Gastrocnemius medialis (tissue), 4 donors: Measurements from ENCODE around the gene SH2D6. TPM values are rescaled to one million over a fixed set of nuclear protein-coding genes. Genes with fewer than 3 reads are reported as not detected.
A peak's percentile ranks its signal among the peaks of the same experiment; 100 is the strongest.

Experiments
- ATAC-seq, 2 donors: fragments of 150-250 bp; one replicate each; pipeline ENCODE4 v1.9.1; 2016
- DNase-seq, 2 donors: peaks; one replicate each; pipeline ENCODE4 v3.0.0-alpha.2; 2019
- H3K27ac ChIP-seq, 4 donors: fragments of 200-600 bp; sonication (generic); 1 replicate in 1 of 4; 2 replicates in 3 of 4; pipeline ENCODE4 v1.5.1; 2016 to 2018; ENCODE audit warnings: mild to moderate bottlenecking in 2 of 4, moderate library complexity in 1 of 4
- H3K27me3 ChIP-seq, 3 donors: fragments of 200-600 bp; sonication (generic) in 2 of 3; 1 replicate in 1 of 3; 2 replicates in 2 of 3; pipeline versions ENCODE4 v1.5.1 to v1.6.0; 2016 to 2019; ENCODE audit warnings: mild to moderate bottlenecking in 1 of 3, moderate library complexity in 1 of 3
- H3K36me3 ChIP-seq, 2 donors: fragments of 200-600 bp; sonication (generic) in 1 of 2; one replicate each; pipeline ENCODE4 v1.5.1; 2017 to 2018
- H3K4me1 ChIP-seq, 2 donors: fragments of 200-600 bp; sonication (generic) in 1 of 2; one replicate each; pipeline ENCODE4 v1.5.1; 2016 to 2017; ENCODE audit warnings: mild to moderate bottlenecking in 2 of 2
- H3K4me3 ChIP-seq, 4 donors: fragments of 200-600 bp; sonication (generic) in 3 of 4; 1 replicate in 1 of 4; 2 replicates in 3 of 4; pipeline ENCODE4 v1.5.1; 2016 to 2019; ENCODE audit warnings: mild to moderate bottlenecking in 2 of 4
- H3K9me3 ChIP-seq, 3 donors: fragments of 200-600 bp; sonication (generic) in 2 of 3; 1 replicate in 1 of 3; 2 replicates in 2 of 3; pipeline ENCODE4 v1.5.1; 2016 to 2019
- POLR2A ChIP-seq, 2 donors: fragments of 450-650 bp; IDR thresholded peaks; one replicate each; pipeline ENCODE4 v1.6.1; 2017; ENCODE audit warnings: antibody characterized with exemption in 2 of 2, mild to moderate bottlenecking in 2 of 2, moderate library complexity in 2 of 2
- in situ Hi-C, 4 donors: fragments of 200-750 bp; cut with MboI; loops; one replicate each; pipeline versions ENCODE4 v1.15.0 to v1.8.0; 2017; ENCODE audit warnings: low sequenced_read_pairs in 4 of 4
- intact Hi-C: fragments of 100-400 bp; cut with DNase I; formaldehyde crosslinking; loops from one replicate; pipeline ENCODE4 v1.15.1; 2023; ENCODE audit warnings: low total_unique reads
- total RNA-seq, 4 donors: library from RNA; depleted of rRNA; stranded (reverse); fragments of >200 nt; gene quantifications; one replicate each; pipeline versions ENCODE4 v1.1.0 to v1.2.3, GENCODE V29; 2016
- TF ChIP-seq, protein P1 (sequence below), 5 experiments: fragments of 450-650 bp in 3 of 5; fragments of 200-600 bp in 2 of 5; sonication (generic) in 2 of 5; IDR thresholded peaks in 4 of 5; conservative IDR thresholded peaks in 1 of 5; 1 replicate in 4 of 5; 2 replicates in 1 of 5; pipeline ENCODE4 v1.5.1; 2016 to 2019; ENCODE audit warnings: antibody characterized with exemption in 5 of 5, mild to moderate bottlenecking in 3 of 5, moderate library complexity in 3 of 5

Gene SH2D6
- total RNA-seq, result 1 to 10 TPM in 1 of 4 donors, not detected in 3; 3.5 TPM

DNA sequence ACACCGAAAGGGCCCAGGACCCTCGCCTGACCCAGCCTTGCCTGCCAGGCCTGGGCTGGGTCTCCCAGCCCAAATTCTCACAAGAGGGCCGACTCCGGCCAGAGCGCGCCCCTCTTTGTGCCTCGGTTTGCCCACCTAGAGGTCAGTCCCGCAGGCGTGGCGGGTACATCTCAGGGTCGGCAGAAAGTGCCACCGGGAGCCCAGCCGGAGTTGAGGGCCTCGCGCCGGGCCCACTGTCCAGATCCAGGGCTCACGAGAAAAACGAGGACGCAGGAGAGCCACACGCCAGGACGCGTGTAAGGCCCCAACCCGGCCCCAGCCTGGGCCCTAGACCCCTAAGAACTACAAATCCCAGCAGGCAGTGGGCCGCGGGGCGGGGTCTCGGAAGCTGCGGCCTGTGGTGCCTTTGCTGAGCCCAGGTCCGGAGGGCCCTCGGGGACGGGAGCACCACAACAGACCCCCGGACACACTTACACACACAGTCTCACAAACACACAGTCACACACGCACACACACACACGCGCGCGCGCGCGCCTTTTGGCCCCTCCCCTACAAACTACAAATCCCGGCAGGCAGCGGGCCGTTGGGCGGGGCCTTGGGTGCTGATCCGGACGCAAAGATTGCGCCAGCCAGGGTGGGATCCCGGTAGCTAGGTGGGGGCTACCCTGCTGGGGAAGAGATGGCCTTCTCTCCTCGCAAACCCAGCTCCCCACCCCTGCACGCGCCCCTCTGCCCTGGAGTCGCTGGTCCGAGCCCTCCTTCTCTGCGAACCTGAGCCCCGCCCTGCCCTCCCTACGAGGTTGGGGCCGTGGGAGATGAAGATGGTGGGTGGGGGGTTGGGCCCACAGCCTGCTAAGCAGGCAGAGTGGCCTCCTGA, at the start of gene SH2D6:
Gene SH2D6 (plus strand): TSS at position 583 of the 877 bp plus-strand sequence. CDS start 10,752 bp downstream, outside the sequence.
- Histone ChIP-seq H3K4me1 (peaks cover 12 to 25% of the 10 kb centered on the region in 2 donors), H3K27me3 (peaks cover 0 to 8% (median 8%) of the 10 kb centered on the region in 3 donors), H3K9me3 (no peaks in the 10 kb centered on the region), H3K36me3 (no peaks in the 10 kb centered on the region), H3K27ac (peak within 1 kb of the TSS; percentile 93 to 98 (median 95)), H3K4me3 (peak within 1 kb of the TSS; percentile 64 to 91 (median 78))
- TF ChIP-seq, protein P1, sequence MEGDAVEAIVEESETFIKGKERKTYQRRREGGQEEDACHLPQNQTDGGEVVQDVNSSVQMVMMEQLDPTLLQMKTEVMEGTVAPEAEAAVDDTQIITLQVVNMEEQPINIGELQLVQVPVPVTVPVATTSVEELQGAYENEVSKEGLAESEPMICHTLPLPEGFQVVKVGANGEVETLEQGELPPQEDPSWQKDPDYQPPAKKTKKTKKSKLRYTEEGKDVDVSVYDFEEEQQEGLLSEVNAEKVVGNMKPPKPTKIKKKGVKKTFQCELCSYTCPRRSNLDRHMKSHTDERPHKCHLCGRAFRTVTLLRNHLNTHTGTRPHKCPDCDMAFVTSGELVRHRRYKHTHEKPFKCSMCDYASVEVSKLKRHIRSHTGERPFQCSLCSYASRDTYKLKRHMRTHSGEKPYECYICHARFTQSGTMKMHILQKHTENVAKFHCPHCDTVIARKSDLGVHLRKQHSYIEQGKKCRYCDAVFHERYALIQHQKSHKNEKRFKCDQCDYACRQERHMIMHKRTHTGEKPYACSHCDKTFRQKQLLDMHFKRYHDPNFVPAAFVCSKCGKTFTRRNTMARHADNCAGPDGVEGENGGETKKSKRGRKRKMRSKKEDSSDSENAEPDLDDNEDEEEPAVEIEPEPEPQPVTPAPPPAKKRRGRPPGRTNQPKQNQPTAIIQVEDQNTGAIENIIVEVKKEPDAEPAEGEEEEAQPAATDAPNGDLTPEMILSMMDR (IDR thresholded peaks at IDR 0.05 in 4 of 5, conservative IDR thresholded peaks at IDR 0.05 in 1 of 5), result peak in 1 of 5 experiments; percentile 20
- TF ChIP-seq POLR2A (IDR thresholded peaks at IDR 0.05), result peak; percentile 71 to 80
- ATAC-seq, result peak; percentile 76 to 79
- in situ Hi-C loops (no loop called here), intact Hi-C loops (no loop called here)
- DNase-seq, result peak; percentile 74 to 77

- no peak for ATAC-seq
- no peak for TF ChIP-seq POLR2A (IDR thresholded peaks at IDR 0.05)
- TF ChIP-seq, protein P1 (IDR thresholded peaks at IDR 0.05 in 4 of 5, conservative IDR thresholded peaks at IDR 0.05 in 1 of 5), result no peak
- no peaks in the 10 kb centered on the region for H3K4me1 ChIP-seq
- H3K4me3 ChIP-seq, result no peak overlapping the region
- intact Hi-C loops (no loop called here), in situ Hi-C loops (loop anchor here in 1 of 4 donors (25.0 kb wide), 1 partner anchor 818 kb away; the partner anchor contains the start of genes IMMT and MRPL35)
- no peak for DNase-seq
- H3K36me3 ChIP-seq, result peaks cover 0 to 54% of the 10 kb centered on the region in 2 donors
- H3K27ac ChIP-seq, result no peak overlapping the region
- H3K27me3 ChIP-seq, result no peaks in the 10 kb centered on the region
- H3K9me3 ChIP-seq, result no peaks in the 10 kb centered on the region
Observed at GRCh38 chr2:85368921-85369320, 49.6 kb upstream of the SH2D6 start.

GRCh38 chr2:85369500-85369899, 49.0 kb upstream of the SH2D6 start:
- no peak overlapping the region for H3K4me3 ChIP-seq
- intact Hi-C loops, result no loop called here
- no peak overlapping the region for H3K27ac ChIP-seq
- no peaks in the 10 kb centered on the region for H3K27me3 ChIP-seq
- peaks cover 0 to 54% of the 10 kb centered on the region in 2 donors for H3K36me3 ChIP-seq
- TF ChIP-seq, protein P1 (IDR thresholded peaks at IDR 0.05 in 4 of 5, conservative IDR thresholded peaks at IDR 0.05 in 1 of 5), result no peak
- no peak for TF ChIP-seq POLR2A (IDR thresholded peaks at IDR 0.05)
- H3K9me3 ChIP-seq, result no peaks in the 10 kb centered on the region
- no peaks in the 10 kb centered on the region for H3K4me1 ChIP-seq
- DNase-seq (no peak), ATAC-seq (no peak)
- in situ Hi-C loops, result loop anchor here in 1 of 4 donors (25.0 kb wide), 1 partner anchor 818 kb away; the partner anchor contains the start of genes IMMT and MRPL35

DNA sequence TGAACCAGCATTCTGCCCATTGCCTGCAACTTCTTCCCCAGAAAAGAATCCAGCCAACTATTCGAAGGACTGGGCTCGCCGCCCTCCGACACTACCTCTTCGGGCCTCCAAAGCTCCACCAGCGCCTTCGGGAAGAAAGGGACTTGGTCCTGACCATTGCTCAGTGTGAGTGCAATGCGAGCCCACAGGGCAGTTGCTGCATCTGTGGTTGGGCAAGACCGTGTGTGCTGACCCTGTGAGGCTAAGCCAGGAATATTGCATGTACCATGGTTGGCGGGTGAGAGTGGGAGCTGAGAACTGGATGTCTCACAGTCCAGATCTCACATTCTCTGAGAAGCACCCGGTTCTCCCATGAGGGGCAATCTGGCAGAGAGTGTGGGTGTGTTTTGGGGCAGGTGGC, 47.5 kb upstream of the SH2D6 start:
- H3K36me3 ChIP-seq, result peaks cover 0 to 56% of the 10 kb centered on the region in 2 donors
- DNase-seq (peak in 1 of 2 donors; percentile 55), ATAC-seq (peak in 1 of 2 donors; percentile 71)
- H3K9me3 ChIP-seq, result no peaks in the 10 kb centered on the region
- H3K27ac ChIP-seq, result peak overlapping the region in 1 of 4 donors; percentile 22
- TF ChIP-seq POLR2A (IDR thresholded peaks at IDR 0.05), result no peak
- TF ChIP-seq, protein P1 (IDR thresholded peaks at IDR 0.05 in 4 of 5, conservative IDR thresholded peaks at IDR 0.05 in 1 of 5), result no peak
- no peak overlapping the region for H3K4me3 ChIP-seq
- in situ Hi-C loops, result loop anchor here in 1 of 4 donors (25.0 kb wide), 1 partner anchor 816 kb away; the partner anchor contains the start of genes IMMT and MRPL35
- H3K4me1 ChIP-seq, result no peaks in the 10 kb centered on the region
- no peaks in the 10 kb centered on the region for H3K27me3 ChIP-seq
- intact Hi-C loops, result no loop called here
